SKM-1 (cell line): Measurements from ENCODE around the gene PRR11.
A peak's percentile ranks its signal among the peaks of the same experiment; 100 is the strongest.
"Not testable (repeated sequence)": the region's sequence is repeated elsewhere in the genome, so short reads cannot be mapped to it uniquely, and the experiment has no call there.

ENCODE experiments used
- DNase-seq: peaks from one replicate; lab custom pipeline; 2025; ENCODE audit not compliant: unreplicated experiment; lab: John Stamatoyannopoulos, UW

The PRR11 gene

GRCh38 chr17:59151591-59151990 lies 4.0 kb upstream of the PRR11 start:
- DNase-seq = no peak

- DNase-seq = no peak
Measured at GRCh38 chr17:59152925-59153324, 2.6 kb upstream of the PRR11 start.

GRCh38 chr17:59154292-59154720 lies 1.2 kb upstream of the PRR11 start:
- DNase-seq = no peak

GRCh38 chr17:59154721-59155438 lies 666 bp upstream of the PRR11 start, which contains the start of gene SKA2:
Gene SKA2 (minus strand): TSS chr17:59155186. CDS start chr17:59155163, 23 bp downstream.
- peak; percentile 100 for DNase-seq

GRCh38 chr17:59160157-59161025 lies 4.8 kb downstream of the PRR11 start:
- no peak for DNase-seq

- DNase-seq = no peak
Measured at GRCh38 chr17:59161477-59161876, 5.9 kb downstream of the PRR11 start.

GRCh38 chr17:59165933-59166342 lies 10.4 kb downstream of the PRR11 start:
- no peak for DNase-seq

- DNase-seq = no peak
Measured at GRCh38 chr17:59167571-59168001, 12.0 kb downstream of the PRR11 start.

- DNase-seq = no peak
Measured at GRCh38 chr17:59172436-59173004, 17.0 kb downstream of the PRR11 start.

- no peak for DNase-seq
Measured at GRCh38 chr17:59174671-59175070, 19.1 kb downstream of the PRR11 start.

GRCh38 chr17:59175076-59175475 lies 19.5 kb downstream of the PRR11 start:
- no peak for DNase-seq

- no peak for DNase-seq
Measured at GRCh38 chr17:59178266-59178985, 22.9 kb downstream of the PRR11 start.

GRCh38 chr17:59179601-59180000 lies 24.1 kb downstream of the PRR11 start:
- not testable (repeated sequence) for DNase-seq

GRCh38 chr17:59180626-59181025 lies 25.1 kb downstream of the PRR11 start:
- DNase-seq = no peak

- DNase-seq = no peak
Measured at GRCh38 chr17:59181481-59181880, 25.9 kb downstream of the PRR11 start.

- DNase-seq = no peak
Measured at GRCh38 chr17:59185997-59186396, 30.5 kb downstream of the PRR11 start.

- DNase-seq = no peak
Measured at GRCh38 chr17:59186850-59187249, 31.3 kb downstream of the PRR11 start.

- DNase-seq = no peak
Measured at GRCh38 chr17:59190806-59191205, 35.3 kb downstream of the PRR11 start.

- no peak for DNase-seq
Measured at GRCh38 chr17:59193336-59193862, 37.9 kb downstream of the PRR11 start.

- DNase-seq = no peak
Measured at GRCh38 chr17:59199398-59199797, 43.9 kb downstream of the PRR11 start.

GRCh38 chr17:59202320-59202719 lies 46.8 kb downstream of the PRR11 start:
- no peak for DNase-seq
